B cell (primary cell): ENCODE measurements around the gene HS6ST3. TPM values are rescaled to one million over a fixed set of nuclear protein-coding genes. Genes with fewer than 3 reads are reported as not detected.

Experiments
- ATAC-seq: fragments of 200-7000 bp; cut with Tn5 transposase; one replicate; pipeline ENCODE4 v1.10.0; 2021; ENCODE audit warnings: low read depth, mild to moderate bottlenecking, moderate number of reproducible peaks, moderate library complexity
- CTCF ChIA-PET: fragments of 350-600 bp; sonication (Branson Sonifier 250); formaldehyde crosslinking; loops from one replicate; lab custom pipeline; 2021; ENCODE audit warnings: antibody characterized with exemption, inconsistent platforms; lab: Charles Lee
- POLR2A ChIA-PET: fragments of 350-600 bp; sonication (Branson Sonifier 250); formaldehyde crosslinking; loops from one replicate; lab custom pipeline; 2021; ENCODE audit warnings: antibody characterized with exemption; lab: Charles Lee
- DNase-seq: peaks from one replicate; pipeline ENCODE4 v3.0.0; 2013
- H2AFZ ChIP-seq: 2 replicates; pipeline ENCODE4 v1.6.1; 2012; ENCODE audit warnings: mild to moderate bottlenecking, low read depth, low read length; ENCODE audit not compliant: insufficient read depth, poor library complexity, severe bottlenecking
- H3K27ac ChIP-seq, 2 donors: 1 replicate in 1 of 2; 2 replicates in 1 of 2; pipeline ENCODE4 v1.5.1; 2012 to 2013; ENCODE audit warnings: low read length in 2 of 2, mild to moderate bottlenecking in 2 of 2, moderate library complexity in 1 of 2
- H3K27me3 ChIP-seq, 4 experiments: fragments of 200-600 bp in 1 of 4; sonication (generic) in 1 of 4; replicated peaks in 1 of 4; 1 replicate in 2 of 4; 2 replicates in 2 of 4; pipeline versions ENCODE4 v1.6.1 to v1.7.0; 2013 to 2016; ENCODE audit warnings: low read length in 3 of 4, mild to moderate bottlenecking in 2 of 4, mixed read lengths in 1 of 4, moderate library complexity in 1 of 4; ENCODE audit not compliant: insufficient read depth in 4 of 4, control insufficient read depth in 3 of 4; ENCODE audit errors: control extremely low read depth in 1 of 4
- H3K36me3 ChIP-seq, 2 experiments: replicated peaks in 1 of 2; 1 replicate in 1 of 2; 2 replicates in 1 of 2; pipeline versions ENCODE4 v1.6.1 to v1.7.1; 2013; ENCODE audit warnings: low read length in 1 of 2; ENCODE audit not compliant: insufficient read depth in 2 of 2, control insufficient read depth in 1 of 2; ENCODE audit errors: control extremely low read depth in 1 of 2, extremely low read depth in 1 of 2
- H3K4me1 ChIP-seq, 2 donors: fragments of 200-600 bp in 1 of 2; sonication (generic) in 1 of 2; 1 replicate in 1 of 2; 2 replicates in 1 of 2; pipeline versions ENCODE4 v1.5.1 to v1.6.1; 2013 to 2017; ENCODE audit warnings: low read length in 2 of 2; ENCODE audit not compliant: control insufficient read depth in 2 of 2, insufficient read depth in 2 of 2
- H3K4me2 ChIP-seq: replicated peaks from 2 replicates; pipeline ENCODE3; 2012; ENCODE audit warnings: mild to moderate bottlenecking, low read depth, low read length; ENCODE audit not compliant: poor library complexity, severe bottlenecking
- H3K4me3 ChIP-seq, 5 experiments: fragments of 200-600 bp in 1 of 5; sonication (generic) in 1 of 5; 1 replicate in 3 of 5; 2 replicates in 2 of 5; pipeline versions ENCODE4 v1.5.1 to v1.7.0; 2011 to 2016; ENCODE audit warnings: low read length in 4 of 5, mild to moderate bottlenecking in 4 of 5, low read depth in 2 of 5, control low read depth in 1 of 5, moderate library complexity in 1 of 5; ENCODE audit not compliant: insufficient read depth in 1 of 5; ENCODE audit errors: control extremely low read depth in 1 of 5, extremely low read depth in 1 of 5
- H3K79me2 ChIP-seq: fragments of 200-600 bp; sonication (generic); one replicate; pipeline ENCODE4 v1.6.0; 2016; ENCODE audit warnings: low read length; ENCODE audit not compliant: control insufficient read depth, insufficient read depth
- H3K9ac ChIP-seq: fragments of 200-600 bp; sonication (generic); 2 replicates; pipeline ENCODE4 v1.6.1; 2017; ENCODE audit warnings: mild to moderate bottlenecking, low read length, moderate library complexity
- H3K9me3 ChIP-seq, 3 donors: one replicate each; pipeline versions ENCODE4 v1.6.1 to v1.7.1; 2013; ENCODE audit warnings: low read length in 2 of 3; ENCODE audit not compliant: control insufficient read depth in 2 of 3, insufficient read depth in 1 of 3; ENCODE audit errors: control extremely low read depth in 1 of 3
- H4K20me1 ChIP-seq: 2 replicates; pipeline ENCODE4 v1.6.0; 2012; ENCODE audit warnings: mild to moderate bottlenecking, low read length; ENCODE audit not compliant: insufficient read depth, control insufficient read depth, poor library complexity, severe bottlenecking
- H3K27ac Mint-ChIP-seq: one replicate; pipeline ENCODE4 v1.8.0; 2021; ENCODE audit warnings: mixed read lengths
- H3K27me3 Mint-ChIP-seq: one replicate; pipeline ENCODE4 v1.8.0; 2021; ENCODE audit warnings: mixed read lengths
- H3K4me1 Mint-ChIP-seq: one replicate; pipeline ENCODE4 v1.8.0; 2021; ENCODE audit warnings: mixed read lengths
- H3K4me3 Mint-ChIP-seq: one replicate; pipeline ENCODE4 v1.8.0; 2021; ENCODE audit warnings: mixed read lengths
- H3K9me3 Mint-ChIP-seq: one replicate; pipeline ENCODE4 v1.8.0; 2022; ENCODE audit warnings: mixed read lengths; ENCODE audit not compliant: insufficient read depth
- CTCF ChIP-seq: fragments of 200-600 bp; IDR thresholded peaks from one replicate; pipeline ENCODE4 v1.8.0; 2022; ENCODE audit warnings: antibody characterized with exemption, mild to moderate bottlenecking
- EZH2 ChIP-seq: IDR thresholded peaks from 2 replicates; pipeline ENCODE4 v1.6.1; 2012; ENCODE audit warnings: borderline replicate concordance, low read depth, mild to moderate bottlenecking, moderate library complexity, low read length; ENCODE audit not compliant: insufficient read depth, poor library complexity, severe bottlenecking
- WGBS: methylation state at CpG from one replicate; pipeline ENCODE4 v1.1.5; 2013; ENCODE audit warnings: missing lambda C conversion rate; ENCODE audit not compliant: insufficient coverage; 5-methylcytosine and 5-hydroxymethylcytosine counted together
- intact Hi-C: fragments of 100-400 bp; cut with micrococcal nuclease; formaldehyde crosslinking; loops from one replicate; pipeline ENCODE4 v1.10.0; 2022
- polyA plus RNA-seq: library from polyadenylated mRNA; depleted of rRNA; stranded (reverse); fragments of >200 nt; gene quantifications from 2 replicates; pipeline ENCODE4 v1.2.3, GENCODE V29; 2012
- total RNA-seq, 2 donors: library from RNA; stranded (reverse); fragments of 120-200 nt in 1 of 2; gene quantifications; 1 replicate in 1 of 2; 2 replicates in 1 of 2; pipeline versions ENCODE4 v1.2.3 to v1.2.4, GENCODE V29; 2013 to 2022

HS6ST3 gene
- total and polyA plus RNA-seq, 2 donors (not counting 1 experiment from before 2014, with no cell fraction given): not detected

- Mint-ChIP-seq H3K4me3 (no peak overlapping the region), H3K27me3 (no peaks in the 10 kb centered on the region), H3K4me1 (no peaks in the 10 kb centered on the region), H3K27ac (no peak overlapping the region), H3K9me3 (no peaks in the 10 kb centered on the region)
- no peak overlapping the region for H2AFZ ChIP-seq
- H3K27me3 ChIP-seq: no peaks in the 10 kb centered on the region
- POLR2A ChIA-PET: no interaction called here
- no peaks in the 10 kb centered on the region for H3K4me1 ChIP-seq
- no peak overlapping the region for H3K4me3 ChIP-seq
- CTCF ChIA-PET: interaction anchor here (1.5 kb wide), 1 partner anchor 20 kb away, joined by 3 read pairs; no protein-coding TSS in a partner anchor
- no peak overlapping the region for H3K27ac ChIP-seq
- intact Hi-C loops: no loop called here
- no peaks in the 10 kb centered on the region for H3K9me3 ChIP-seq
- TF ChIP-seq EZH2: no peak
- no peak for TF ChIP-seq CTCF
- no peak for ATAC-seq
- no peaks in the 10 kb centered on the region for H4K20me1 ChIP-seq
- no peak overlapping the region for H3K4me2 ChIP-seq
- H3K79me2 ChIP-seq: no peaks in the 10 kb centered on the region
- DNase-seq: no peak
- H3K36me3 ChIP-seq: no peaks in the 10 kb centered on the region
- WGBS: 81% methylated on average over 9 of the region's 9 CpGs
- no peak overlapping the region for H3K9ac ChIP-seq
Measured at GRCh38 chr13:96821971-96822370, 732.1 kb downstream of the HS6ST3 start.

- Histone ChIP-seq H4K20me1 (no peaks in the 10 kb centered on the region), H3K4me1 (no peaks in the 10 kb centered on the region), H3K4me2 (no peak overlapping the region), H3K9ac (no peak overlapping the region), H3K79me2 (no peaks in the 10 kb centered on the region), H3K9me3 (no peaks in the 10 kb centered on the region), H3K4me3 (no peak overlapping the region), H3K36me3 (no peaks in the 10 kb centered on the region), H3K27me3 (no peaks in the 10 kb centered on the region), H3K27ac (no peak overlapping the region), H2AFZ (no peak overlapping the region)
- DNase-seq (no peak), ATAC-seq (no peak)
- Mint-ChIP-seq H3K27ac (no peak overlapping the region), H3K27me3 (no peaks in the 10 kb centered on the region), H3K4me1 (no peaks in the 10 kb centered on the region), H3K9me3 (no peaks in the 10 kb centered on the region), H3K4me3 (no peak overlapping the region)
- TF ChIP-seq EZH2 (no peak), CTCF (no peak)
- ChIA-PET POLR2A (no interaction called here), CTCF (no interaction called here)
- intact Hi-C loops: no loop called here
Measured at GRCh38 chr13:96822895-96823294, 733.0 kb downstream of the HS6ST3 start.
